HG03469 (cell line): ENCODE results near the gene EGLN1.
"Not testable (repeated sequence)": the region's sequence is repeated elsewhere in the genome, so short reads cannot be mapped to it uniquely, and the experiment has no call there.

Source experiments
- ATAC-seq: cut with Tn5 transposase; IDR thresholded peaks from one replicate; pipeline ENCODE4 v1.9.1; 2021; ENCODE audit warnings: mild to moderate bottlenecking, moderate library complexity, moderate number of reproducible peaks; ENCODE audit not compliant: unreplicated experiment

The EGLN1 gene

DNA sequence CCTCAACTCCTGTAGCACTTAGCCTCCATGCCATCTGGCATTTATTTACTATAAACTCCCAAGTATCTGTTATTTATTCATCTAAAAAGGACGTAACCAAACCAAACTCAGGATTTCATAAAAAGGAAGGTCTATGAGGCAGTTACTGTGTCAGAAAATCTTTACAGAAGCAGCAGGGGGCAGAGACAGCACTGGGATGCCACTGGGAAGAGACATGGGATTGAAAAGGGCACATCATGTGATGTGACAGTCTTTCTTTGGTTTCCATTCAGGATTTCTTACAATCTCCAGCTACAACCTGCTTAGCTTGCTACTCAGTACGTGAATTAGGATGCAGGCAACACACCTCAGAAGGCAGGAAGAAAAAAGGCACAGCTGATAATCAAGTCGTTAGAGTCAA is 52.8 kb downstream of the EGLN1 start:
- ATAC-seq: no peak

DNA sequence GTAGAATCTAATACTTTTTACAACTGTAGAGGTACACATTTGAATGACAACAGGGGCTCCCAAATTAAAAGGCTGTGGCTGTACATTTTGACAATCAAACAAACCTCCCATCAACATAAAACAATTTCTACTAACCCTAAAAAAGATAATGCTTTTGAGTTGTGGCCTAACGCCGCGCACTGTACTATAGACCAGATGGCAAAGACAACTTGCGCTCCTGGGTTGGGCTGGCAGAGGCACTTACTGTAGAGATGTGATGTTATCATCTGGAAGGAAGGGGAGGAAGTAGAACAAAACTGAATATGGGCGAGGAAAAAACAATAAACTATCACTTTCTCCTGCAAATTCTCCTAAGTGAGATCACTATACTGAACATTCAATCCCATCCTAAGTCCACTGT is 57.9 kb downstream of the EGLN1 start:
- ATAC-seq: no peak

DNA sequence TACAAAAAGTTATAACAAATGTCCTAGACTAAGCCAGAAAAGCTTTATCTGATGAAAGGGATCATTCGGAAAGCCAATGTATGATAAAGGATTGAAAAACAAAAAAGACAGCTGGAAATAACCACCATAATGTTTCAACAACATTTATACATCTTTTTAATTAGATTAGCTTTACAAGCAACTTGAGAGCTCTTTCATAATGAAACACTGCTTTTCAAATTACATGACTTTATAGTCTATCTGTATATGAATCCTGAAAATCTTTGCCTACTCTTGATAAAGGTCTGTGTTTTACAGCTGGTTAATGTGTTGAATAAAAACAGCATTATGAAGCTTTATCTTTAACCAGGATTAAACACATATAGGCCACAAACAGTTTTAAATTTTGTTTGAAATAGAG is 58.5 kb downstream of the EGLN1 start:
- no peak for ATAC-seq

DNA sequence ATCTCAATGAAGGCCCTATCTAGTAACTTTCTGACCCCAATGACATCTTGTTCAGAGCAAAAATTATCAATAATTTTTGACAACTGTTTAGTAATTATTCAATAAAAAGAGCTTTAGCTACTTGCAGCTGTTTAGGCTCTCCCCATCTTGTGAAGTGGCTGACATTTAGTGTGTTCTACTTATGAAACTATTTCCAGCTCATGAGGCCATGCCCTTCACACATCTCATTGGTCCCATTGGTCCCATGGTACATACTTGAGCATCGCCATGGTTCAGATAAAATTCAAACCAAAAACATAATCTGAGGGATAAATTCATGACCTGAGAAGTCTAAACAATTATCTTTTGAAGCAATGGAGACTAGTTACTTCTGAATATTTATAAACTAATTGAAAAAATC is 59.8 kb downstream of the EGLN1 start:
- ATAC-seq: no peak

DNA sequence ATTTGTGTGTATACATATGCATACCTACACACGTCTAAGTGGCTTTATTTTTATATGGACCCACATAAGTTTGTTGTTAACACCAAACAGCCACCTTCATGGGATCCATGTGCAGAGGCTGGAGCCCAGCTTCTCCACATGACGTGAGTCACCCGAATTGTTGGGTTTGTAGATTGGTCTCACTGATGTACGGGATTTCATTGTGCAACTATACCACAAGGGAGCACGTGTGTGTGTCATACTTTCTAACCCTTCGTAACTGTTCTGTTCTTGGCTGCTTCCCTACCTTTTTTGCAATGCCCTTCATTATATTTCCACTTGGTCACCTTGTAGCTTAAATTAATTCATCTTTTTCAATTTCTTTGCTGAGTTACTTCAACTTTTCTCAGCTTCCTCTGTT is 63.0 kb downstream of the EGLN1 start:
- ATAC-seq: no peak

DNA sequence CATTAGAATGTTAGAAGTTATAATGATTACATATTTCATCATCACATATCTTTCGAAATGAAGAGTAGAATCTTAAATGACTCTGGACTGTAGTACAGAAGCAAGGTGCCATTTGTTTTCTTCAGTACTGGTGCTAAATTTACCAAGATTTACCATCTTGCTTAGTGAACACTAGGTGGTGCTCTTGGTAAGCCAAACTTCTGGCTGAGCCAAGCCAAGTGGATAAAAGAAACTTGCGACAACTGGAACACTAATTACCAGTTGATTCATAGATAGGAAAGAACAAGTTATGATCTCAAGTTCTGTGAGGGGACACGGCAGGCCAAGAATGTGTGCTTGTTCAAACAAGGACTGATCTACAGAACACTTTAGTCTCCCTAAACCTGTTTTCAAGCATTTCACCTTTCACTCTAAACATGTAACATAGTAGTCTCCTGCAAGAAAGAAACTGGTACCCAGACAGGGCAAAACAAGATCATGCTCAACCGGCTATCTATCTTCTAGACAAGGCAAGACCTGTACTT is 64.2 kb downstream of the EGLN1 start:
- ATAC-seq: peak; percentile 67

DNA sequence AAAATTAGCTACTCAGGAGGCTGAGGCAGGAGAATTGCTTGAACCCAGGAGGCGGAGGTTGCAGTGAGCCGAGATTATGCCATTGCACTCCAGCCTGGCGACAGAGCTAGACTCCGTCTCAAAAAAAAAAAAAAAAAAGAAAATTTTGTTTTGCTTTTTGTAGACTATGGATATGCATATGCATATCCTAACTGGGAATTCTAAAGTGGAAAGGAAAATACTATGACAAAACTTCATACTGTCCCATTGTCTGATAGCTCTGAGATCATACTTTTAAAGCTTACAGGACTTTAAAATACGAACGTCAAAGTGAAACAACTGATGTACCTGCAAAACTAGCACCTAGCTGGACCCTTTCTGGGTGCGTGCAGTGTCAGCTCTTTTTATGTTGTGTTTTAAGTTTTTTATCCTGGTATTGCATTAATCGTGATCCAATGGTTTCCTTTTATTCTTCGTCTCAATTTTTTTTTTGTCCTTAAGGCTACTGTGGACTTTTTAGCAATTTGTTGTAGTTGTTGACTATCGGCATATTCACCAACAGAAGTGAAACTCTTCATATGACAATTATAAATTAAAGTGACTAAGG is 64.8 kb downstream of the EGLN1 start:
- ATAC-seq: no peak

DNA sequence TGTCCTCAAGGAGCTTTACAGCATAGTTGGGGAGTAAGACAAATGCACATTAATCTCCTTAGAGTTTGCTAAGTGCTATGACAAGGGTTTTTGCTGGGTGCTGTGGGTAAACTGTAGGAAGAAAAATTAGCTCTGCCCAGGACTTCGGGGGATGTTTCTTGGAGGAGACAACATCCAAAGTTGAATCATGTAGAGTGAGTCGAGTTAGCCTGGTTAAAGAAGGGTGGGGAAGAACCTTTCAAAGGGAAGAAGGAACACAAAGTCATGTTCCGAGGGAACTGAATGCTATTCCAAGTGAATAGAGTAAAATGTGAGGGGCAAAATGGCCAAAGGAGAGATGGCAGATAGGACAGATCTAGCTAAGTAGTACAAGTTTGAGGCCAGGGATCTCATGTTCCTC is 66.9 kb downstream of the EGLN1 start:
- no peak for ATAC-seq

DNA sequence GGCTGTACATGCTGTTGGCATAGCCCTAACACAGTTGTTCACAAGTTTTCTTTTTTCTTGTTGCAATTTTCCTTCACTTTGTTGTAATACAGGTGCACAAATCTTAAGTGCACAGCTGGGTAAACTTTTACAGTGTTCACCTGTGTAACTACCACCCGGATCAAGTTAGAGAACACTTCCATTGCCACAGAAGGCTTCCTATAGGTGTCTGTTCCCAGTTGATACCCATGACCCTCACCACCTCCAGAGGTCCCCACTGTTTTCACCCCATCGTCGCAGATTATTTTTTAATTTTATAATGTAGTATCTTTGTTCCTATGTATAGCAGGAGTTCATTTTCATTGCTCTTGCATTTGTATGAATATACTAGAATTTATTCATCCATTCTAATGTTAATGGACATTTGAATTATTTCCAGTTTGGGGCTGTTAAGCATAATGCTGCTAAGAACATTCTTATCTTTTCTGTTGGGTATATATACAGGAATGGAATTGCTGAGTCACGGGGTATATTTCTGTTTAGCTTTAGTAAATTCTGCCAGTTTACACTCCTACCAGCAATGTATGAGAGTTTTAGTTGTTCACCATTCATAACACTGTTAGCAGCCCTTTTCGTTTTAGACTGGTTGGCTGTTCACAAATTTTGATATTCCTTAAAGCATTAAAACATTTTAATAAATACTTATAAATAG is 67.6 kb downstream of the EGLN1 start:
- no peak for ATAC-seq

DNA sequence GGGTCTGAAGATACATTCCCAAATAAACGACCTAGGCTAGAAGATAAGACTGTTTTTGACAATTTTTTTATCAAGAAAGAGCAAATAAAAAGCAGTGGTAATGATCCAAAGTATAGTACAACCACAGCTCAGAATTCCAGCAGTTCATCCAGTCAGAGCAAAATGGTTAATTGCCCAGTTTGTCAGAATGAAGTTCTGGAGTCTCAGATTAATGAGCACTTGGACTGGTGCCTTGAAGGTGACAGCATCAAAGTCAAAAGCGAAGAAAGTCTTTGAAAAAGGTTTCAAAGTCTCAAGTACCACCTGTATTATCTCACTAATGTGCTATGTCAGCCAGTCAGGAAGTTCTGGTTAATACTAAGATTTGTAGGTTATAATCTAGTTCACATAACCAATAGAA is 69.0 kb downstream of the EGLN1 start:
- no peak for ATAC-seq

DNA sequence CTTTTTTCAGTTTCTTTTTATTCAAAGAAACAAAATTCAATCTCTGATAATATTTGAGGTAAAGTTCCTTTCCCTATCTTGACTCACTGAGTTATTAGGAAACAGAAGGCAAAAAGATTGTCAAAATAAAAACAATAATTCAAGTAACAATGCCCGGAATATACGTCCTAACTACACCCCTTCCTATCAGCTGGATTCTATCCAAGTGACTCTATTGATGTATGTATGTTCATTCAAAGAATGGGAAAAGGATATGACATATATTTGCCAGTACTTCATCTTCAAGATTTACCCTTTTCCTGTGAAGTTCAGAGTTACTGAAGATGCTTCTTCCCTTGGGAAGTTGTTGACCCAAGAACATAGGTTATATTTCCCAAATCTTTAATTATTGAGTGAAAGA is 70.3 kb downstream of the EGLN1 start:
- ATAC-seq: no peak

DNA sequence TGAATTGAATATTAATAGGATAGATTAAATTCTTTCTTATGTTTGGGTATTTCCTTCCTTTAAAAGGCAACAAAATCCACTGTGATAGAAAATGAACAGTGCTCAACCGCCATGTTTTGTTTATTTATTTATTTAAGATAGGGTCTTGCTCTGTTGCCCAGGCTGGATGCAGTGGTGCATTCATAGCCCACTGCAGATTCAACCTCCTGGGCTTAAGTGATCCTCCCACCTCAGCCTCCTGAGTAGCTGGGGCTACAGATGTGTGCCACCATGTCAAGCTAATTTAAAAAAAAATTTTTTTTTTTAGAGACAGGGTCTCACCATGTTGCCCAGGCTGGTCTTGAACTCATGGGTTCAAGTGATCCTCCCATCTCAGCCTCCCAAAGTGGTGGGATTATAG is 73.2 kb downstream of the EGLN1 start:
- not testable (repeated sequence) for ATAC-seq

DNA sequence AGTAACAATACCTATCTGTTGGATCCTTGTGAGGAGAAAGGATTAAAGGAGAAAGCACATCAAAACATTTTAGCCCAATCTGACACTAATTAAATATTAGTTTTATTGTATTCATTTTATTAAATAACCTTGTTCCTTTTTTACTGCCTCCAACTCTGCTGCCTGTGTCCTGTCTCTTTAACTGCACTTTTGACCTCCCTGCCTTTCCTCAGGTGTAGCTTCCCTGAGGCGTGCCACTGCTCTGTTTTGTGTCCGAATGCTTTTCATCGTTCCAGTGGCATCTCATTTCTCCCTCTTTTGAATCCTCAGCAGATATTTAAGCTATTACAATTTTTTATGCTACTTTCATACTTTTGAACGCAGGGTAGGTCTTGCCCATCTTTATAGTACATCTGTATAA is 73.6 kb downstream of the EGLN1 start:
- no peak for ATAC-seq

DNA sequence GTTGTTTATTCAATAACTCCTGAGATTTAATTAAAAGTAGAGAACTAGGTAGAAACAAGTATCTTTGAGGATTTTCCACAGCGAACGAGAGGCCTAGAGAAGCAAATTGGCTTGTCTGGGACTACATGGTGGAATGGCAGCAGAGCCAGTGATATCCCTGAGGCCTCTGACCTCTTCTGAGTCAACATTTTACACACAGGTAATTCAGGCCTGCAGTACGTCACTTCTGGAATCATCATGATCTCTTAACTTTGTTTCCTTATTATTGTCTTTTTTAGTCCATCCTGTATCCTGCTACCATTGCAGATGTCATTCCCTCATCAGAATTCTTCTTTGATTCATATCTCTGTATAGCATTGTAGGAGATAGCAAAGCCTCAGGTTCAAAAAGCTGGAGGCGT is 74.1 kb downstream of the EGLN1 start:
- no peak for ATAC-seq

DNA sequence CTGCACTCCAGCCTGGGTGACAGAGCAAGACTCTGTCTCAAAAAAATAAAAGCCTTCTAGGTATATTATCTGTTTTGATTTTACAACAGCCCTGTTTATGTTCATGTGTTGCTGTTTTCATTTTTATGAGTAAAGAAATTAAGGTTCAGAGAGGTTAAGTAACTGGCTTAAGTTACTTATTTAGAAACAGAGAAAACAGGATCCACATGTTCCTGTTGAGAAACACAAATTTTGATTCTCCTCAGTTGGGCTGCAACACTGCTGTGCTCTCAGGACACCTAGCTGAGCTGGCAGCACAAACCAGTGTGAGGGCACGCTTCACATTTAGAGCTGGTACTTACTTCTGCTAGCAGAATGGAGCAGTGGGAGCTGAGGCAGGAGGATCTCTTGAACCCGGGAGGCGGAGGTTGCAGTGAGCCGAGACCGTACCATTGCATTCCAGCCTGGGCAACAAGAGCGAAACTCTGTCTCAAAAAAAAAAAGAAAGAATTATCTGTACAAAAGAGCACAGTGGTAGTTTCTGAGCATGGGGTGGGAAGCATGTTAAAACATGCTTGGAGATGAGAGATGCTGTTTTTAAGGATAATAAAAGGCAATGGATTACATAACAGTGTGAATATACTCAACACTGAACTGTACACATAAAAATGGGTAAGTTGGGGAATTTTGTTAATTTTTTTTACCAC is 81.6 kb downstream of the EGLN1 start:
- ATAC-seq: no peak

DNA sequence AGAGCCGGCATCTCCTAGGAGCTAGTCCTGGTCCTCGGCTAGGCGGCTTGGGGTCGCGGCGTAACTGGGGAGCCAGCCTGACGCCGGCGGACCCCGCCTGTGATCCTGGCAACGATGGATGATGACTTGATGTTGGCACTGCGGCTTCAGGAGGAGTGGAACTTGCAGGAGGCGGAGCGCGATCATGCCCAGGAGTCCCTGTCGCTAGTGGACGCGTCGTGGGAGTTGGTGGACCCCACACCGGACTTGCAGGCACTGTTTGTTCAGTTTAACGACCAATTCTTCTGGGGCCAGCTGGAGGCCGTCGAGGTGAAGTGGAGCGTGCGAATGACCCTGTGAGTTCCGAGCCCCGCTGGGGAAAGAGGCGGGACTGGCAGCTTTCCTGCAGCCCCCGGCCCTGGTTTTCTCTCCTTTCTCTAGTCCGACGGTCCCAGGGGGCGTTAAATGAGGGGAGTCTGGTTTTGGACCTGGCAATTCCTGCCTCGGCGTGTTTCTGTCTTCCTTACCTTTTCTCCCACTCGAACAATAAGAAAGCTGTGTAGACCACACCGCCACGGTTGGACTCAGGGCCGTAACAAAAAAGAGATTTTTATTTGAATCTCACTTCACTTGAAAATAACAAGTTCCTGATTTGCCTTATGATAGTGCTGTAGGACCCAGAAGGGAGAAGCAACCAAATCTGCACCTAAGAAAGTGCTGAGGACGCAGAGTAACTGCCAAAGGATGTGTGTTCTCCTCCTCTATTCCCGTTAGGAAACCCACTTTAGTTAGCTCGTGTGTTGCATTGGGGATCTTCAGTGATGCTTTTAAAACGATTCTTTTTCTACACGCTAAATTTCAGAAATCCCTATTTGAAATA is 83.6 kb downstream of the EGLN1 start, which contains the start of gene SPRTN:
TSS of gene SPRTN (plus strand) at position 24 of the 859 bp plus-strand sequence. CDS start at position 115, 91 bp downstream.
- ATAC-seq: no peak

DNA sequence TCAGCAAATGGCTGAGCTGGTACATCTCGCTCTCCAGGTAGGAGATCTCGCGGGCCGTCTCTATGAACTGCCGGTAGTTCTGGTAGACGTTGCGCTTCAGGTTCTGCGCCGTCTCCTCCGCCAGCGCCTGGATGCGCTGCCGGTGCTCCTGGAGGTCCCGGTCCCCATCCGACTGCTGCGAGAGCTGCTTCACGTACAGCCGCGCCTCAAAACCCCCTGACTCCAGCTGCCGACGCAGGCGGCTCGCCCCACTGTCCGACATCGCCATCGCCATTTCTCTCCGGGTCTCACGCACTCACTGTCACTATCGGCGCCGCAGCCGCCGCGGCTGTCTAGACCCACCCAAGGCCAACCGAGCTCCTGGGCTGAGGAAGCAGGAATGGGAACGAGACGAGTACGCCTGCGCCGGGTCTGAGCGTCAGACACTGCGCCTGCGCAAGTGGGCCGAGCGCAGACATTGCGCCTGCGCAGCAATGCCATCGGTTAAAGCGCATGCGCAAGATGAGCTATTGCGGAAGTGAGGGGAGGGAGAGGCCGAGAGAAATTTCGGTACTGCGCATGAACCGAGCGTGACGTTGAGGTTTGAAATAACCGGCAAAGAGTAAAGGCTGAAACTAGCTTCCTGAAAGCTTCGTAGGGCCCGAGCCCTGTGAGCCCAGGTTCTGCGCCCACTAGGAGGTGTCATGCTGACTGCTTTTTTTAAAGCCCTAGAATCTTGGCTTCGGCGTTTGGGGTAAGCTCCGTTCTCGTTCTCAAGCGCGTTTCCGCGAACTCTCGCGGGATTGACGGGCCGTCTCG is 84.4 kb downstream of the EGLN1 start, which contains the start of gene EXOC8:
TSS of gene EXOC8 (minus strand) at position 381 of the 798 bp plus-strand sequence. CDS start at position 274, 107 bp downstream.
- ATAC-seq: peak; percentile 68

DNA sequence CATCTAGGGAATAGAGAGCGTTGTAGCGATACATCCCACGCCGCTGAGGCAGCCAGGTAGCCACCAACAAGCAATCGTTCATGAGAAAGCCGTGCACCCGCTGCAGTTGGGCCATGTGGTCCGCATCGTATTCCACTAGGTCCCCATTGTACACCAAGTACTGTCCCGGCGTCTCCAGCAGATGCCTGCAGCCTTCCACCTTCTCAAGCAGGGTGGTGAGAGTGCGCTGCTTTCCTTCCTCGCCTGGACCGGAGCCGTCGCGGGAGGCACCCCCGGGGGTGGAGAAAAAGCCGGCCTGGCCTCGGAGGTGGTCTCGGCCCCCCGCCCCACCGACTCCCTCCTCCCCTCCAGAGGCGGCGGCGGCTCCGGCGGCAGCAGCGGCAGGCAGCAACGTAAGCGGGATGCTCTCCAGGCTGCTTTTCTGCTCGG is 85.0 kb downstream of the EGLN1 start:
- no peak for ATAC-seq

DNA sequence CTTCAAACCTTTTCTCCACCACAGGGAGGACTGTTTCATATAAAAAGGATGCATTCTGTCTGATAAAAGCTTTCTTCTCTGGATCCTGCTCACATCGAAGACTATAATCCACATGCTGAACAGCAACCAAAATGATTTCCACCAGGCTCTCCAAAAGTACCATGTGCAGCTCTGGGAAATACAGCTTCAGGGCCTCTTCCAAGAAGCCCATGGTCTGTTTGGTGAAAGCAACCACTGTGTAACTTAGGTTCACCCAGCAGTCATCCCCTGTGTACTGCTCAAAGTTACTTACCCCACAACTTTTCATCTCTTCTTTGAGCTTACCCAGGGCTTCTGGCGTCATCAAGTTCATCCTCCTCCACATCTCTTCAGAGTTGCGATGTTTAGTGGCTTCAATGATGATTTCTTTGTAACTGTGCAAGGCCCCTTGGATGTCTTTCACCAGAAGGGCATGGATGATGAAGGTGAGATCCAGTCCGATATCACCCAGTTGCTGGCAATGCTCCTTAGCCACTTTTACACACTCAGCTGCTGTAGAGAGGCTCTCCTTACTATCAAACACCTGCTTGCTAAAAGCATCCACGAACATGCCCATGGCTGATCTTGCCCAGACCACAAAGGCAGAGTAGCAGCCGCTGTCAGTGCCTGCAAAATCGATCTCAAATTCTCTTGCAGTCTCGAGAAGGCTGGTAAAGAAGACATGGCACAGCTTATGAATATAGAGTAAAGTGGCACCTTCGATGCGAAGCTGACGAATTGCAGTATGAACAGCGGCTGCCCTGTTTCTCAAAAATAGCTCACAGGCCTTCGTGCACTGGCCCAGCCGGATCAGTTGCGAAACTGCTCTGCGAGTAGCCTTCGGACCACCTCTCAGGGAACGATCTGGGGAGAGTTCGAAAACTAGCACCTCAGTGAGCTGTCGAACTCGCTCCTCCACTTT is 86.2 kb downstream of the EGLN1 start:
- ATAC-seq: no peak
